HCT116 (cell line): ENCODE data around the gene FMOD. TPM values are rescaled to one million over a fixed set of nuclear protein-coding genes. Genes with fewer than 3 reads are reported as not detected.

Experiments used
- ATAC-seq: fragments of 200-7000 bp; cut with Tn5 transposase; 2 replicates; pipeline ENCODE4 v1.9.1; 2020; ENCODE audit warnings: mild to moderate bottlenecking, moderate library complexity
- BruUV-seq: library from RNA; stranded (reverse); fragments of 400-500 nt; replicated peaks from 2 replicates; lab custom pipeline; 2021; lab: Mats Ljungman, UMichigan
- CTCF ChIA-PET: fragments of 300-600 bp; sonication (Branson Sonifier 250); formaldehyde crosslinking; loops from one replicate; lab custom pipeline; 2021; ENCODE audit warnings: antibody characterized with exemption; lab: Charles Lee
- POLR2A ChIA-PET: fragments of 300-600, 350-600 bp; sonication (Branson Sonifier 250); formaldehyde crosslinking; loops from one replicate; lab custom pipeline; 2021; ENCODE audit warnings: antibody characterized with exemption; lab: Charles Lee
- RAD21 ChIA-PET, 2 experiments: fragments of 300-600 bp; sonication (Branson Sonifier 250); formaldehyde crosslinking; loops; one replicate each; lab custom pipeline; 2023; ENCODE audit warnings: low total read pairs in 2 of 2; ENCODE audit not compliant: uncharacterized antibody in 2 of 2, unreplicated experiment in 2 of 2, low non-redundant PET in 1 of 2; lab: Charles Lee
- DNase-seq: peaks from one replicate; pipeline ENCODE4 v3.0.0-alpha.2; 2010; ENCODE audit warnings: low read depth, low spot score
- H2AFZ ChIP-seq: fragments of 200-600 bp; shearing (Covaris generic), sonication (generic); 2 replicates; pipeline ENCODE4 v1.6.1; 2017; ENCODE audit warnings: low read depth, mixed run types, mixed read lengths, antibody characterized with exemption, low read length; ENCODE audit not compliant: poor library complexity, severe bottlenecking
- H3K27ac ChIP-seq: 2 replicates; pipeline ENCODE4 v1.5.1; 2012; ENCODE audit warnings: low read depth, low read length
- H3K27me3 ChIP-seq: fragments of 200-600 bp; sonication (generic); 2 replicates; pipeline ENCODE4 v1.6.1; 2016; ENCODE audit warnings: mixed run types, low read length, mixed read lengths; ENCODE audit not compliant: insufficient read depth
- H3K36me3 ChIP-seq, 2 experiments: fragments of 200-500 bp in 1 of 2; fragments of 200-600 bp in 1 of 2; sonication (Bioruptor generic) in 1 of 2; sonication (generic) in 1 of 2; 2 replicates each; pipeline versions ENCODE4 v1.5.1 to v1.6.1; 2014 to 2016; ENCODE audit warnings: low read length in 2 of 2, inconsistent platforms in 1 of 2, mixed read lengths in 1 of 2, mixed run types in 1 of 2; ENCODE audit not compliant: insufficient read depth in 2 of 2, control insufficient read depth in 1 of 2
- H3K4me1 ChIP-seq, 2 experiments: fragments of 200-600 bp in 1 of 2; sonication (generic) in 1 of 2; 2 replicates each; pipeline versions ENCODE4 v1.5.1 to v1.6.1; 2012 to 2017; ENCODE audit warnings: low read length in 2 of 2, inconsistent platforms in 1 of 2, mild to moderate bottlenecking in 1 of 2, mixed read lengths in 1 of 2, mixed run types in 1 of 2, moderate library complexity in 1 of 2; ENCODE audit not compliant: insufficient read depth in 2 of 2, control insufficient read depth in 1 of 2
- H3K4me2 ChIP-seq: fragments of 200-600 bp; sonication (generic); 2 replicates; pipeline ENCODE4 v1.6.1; 2017; ENCODE audit warnings: mixed run types, low read length, mixed read lengths
- H3K4me3 ChIP-seq, 2 experiments: fragments of 200-600 bp in 1 of 2; sonication (generic) in 1 of 2; replicated peaks in 1 of 2; 2 replicates each; pipeline ENCODE4 v1.5.1; 2011 to 2016; ENCODE audit warnings: low read length in 2 of 2, control low read depth in 1 of 2, low read depth in 1 of 2, mild to moderate bottlenecking in 1 of 2, mixed read lengths in 1 of 2, mixed run types in 1 of 2
- H3K79me2 ChIP-seq: fragments of 200-600 bp; sonication (generic); 2 replicates; pipeline ENCODE4 v1.6.1; 2017; ENCODE audit warnings: mild to moderate bottlenecking, mixed run types, low read length, moderate library complexity, mixed read lengths; ENCODE audit not compliant: insufficient read depth
- H3K9ac ChIP-seq: fragments of 200-600 bp; sonication (generic); 2 replicates; pipeline ENCODE4 v1.6.1; 2016; ENCODE audit warnings: low read length, mixed read lengths
- H3K9me2 ChIP-seq: fragments of 200-600 bp; sonication (generic), shearing (Covaris generic); 2 replicates; pipeline ENCODE4 v1.6.1; 2017; ENCODE audit warnings: mixed run types, mild to moderate bottlenecking, moderate library complexity; ENCODE audit not compliant: insufficient read depth
- H3K9me3 ChIP-seq, 2 experiments: fragments of 200-500 bp in 1 of 2; fragments of 200-600 bp in 1 of 2; sonication (Bioruptor generic) in 1 of 2; sonication (generic) in 1 of 2; 2 replicates each; pipeline ENCODE4 v1.6.1; 2014 to 2017; ENCODE audit warnings: low read length in 2 of 2, mixed read lengths in 2 of 2, inconsistent platforms in 1 of 2, low read depth in 1 of 2, mild to moderate bottlenecking in 1 of 2, mixed run types in 1 of 2, moderate library complexity in 1 of 2; ENCODE audit not compliant: control insufficient read depth in 1 of 2, insufficient read depth in 1 of 2
- H4K20me1 ChIP-seq: fragments of 200-600 bp; sonication (generic), shearing (Covaris generic); 2 replicates; pipeline ENCODE4 v1.6.1; 2017; ENCODE audit warnings: mixed run types, mild to moderate bottlenecking, moderate library complexity; ENCODE audit not compliant: insufficient read depth
- CBX3 ChIP-seq: IDR thresholded peaks from 2 replicates; pipeline ENCODE4 v1.6.1; 2012; ENCODE audit warnings: low read depth
- ELF1 ChIP-seq: IDR thresholded peaks from 2 replicates; pipeline ENCODE4 v1.6.1; 2012; ENCODE audit warnings: low read depth, borderline replicate concordance
- EZH2phosphoT487 ChIP-seq: fragments of 200-600 bp; IDR thresholded peaks from 2 replicates; pipeline ENCODE4 v1.6.1; 2018; ENCODE audit warnings: antibody characterized with exemption, borderline replicate concordance
- JUND ChIP-seq: IDR thresholded peaks from 2 replicates; pipeline ENCODE4 v1.6.1; 2012
- POLR2A ChIP-seq: IDR thresholded peaks from 2 replicates; pipeline ENCODE4 v1.7.0; 2011; ENCODE audit warnings: borderline replicate concordance; ENCODE audit not compliant: insufficient read depth, insufficient read length; ENCODE audit errors: extremely low read depth
- POLR2AphosphoS5 ChIP-seq: IDR thresholded peaks from 2 replicates; pipeline ENCODE4 v1.6.1; 2011; ENCODE audit warnings: mild to moderate bottlenecking, low read depth, low read length, moderate library complexity
- RAD21 ChIP-seq: IDR thresholded peaks from 2 replicates; pipeline ENCODE4 v1.6.1; 2012; ENCODE audit warnings: low read depth, mild to moderate bottlenecking
- SIN3A ChIP-seq: IDR thresholded peaks from 2 replicates; pipeline ENCODE4 v1.6.1; 2012; ENCODE audit warnings: low read depth
- SP1 ChIP-seq: IDR thresholded peaks from 2 replicates; pipeline ENCODE4 v1.6.1; 2012; ENCODE audit warnings: low read depth
- SRF ChIP-seq: IDR thresholded peaks from 2 replicates; pipeline ENCODE4 v1.6.1; 2012; ENCODE audit warnings: low read depth
- YY1 ChIP-seq: IDR thresholded peaks from 2 replicates; pipeline ENCODE4 v1.6.1; 2011; ENCODE audit warnings: low read length, low read depth, moderate library complexity, mild to moderate bottlenecking; ENCODE audit not compliant: insufficient replicate concordance; ENCODE audit errors: extremely low read depth
- ZFX ChIP-seq: fragments of 450-650 bp; IDR thresholded peaks from 2 replicates; pipeline ENCODE4 v1.6.1; 2017
- ZNF274 ChIP-seq: fragments of 200-500 bp; sonication (Bioruptor generic); IDR thresholded peaks from 2 replicates; pipeline ENCODE4 v1.6.1; 2014; ENCODE audit warnings: mild to moderate bottlenecking, low read depth, low read length, inconsistent platforms
- intact Hi-C: fragments of 100-400 bp; cut with micrococcal nuclease; formaldehyde crosslinking; loops from 2 replicates; pipeline ENCODE4 v1.10.0; 2022
- total RNA-seq: library from RNA; stranded (reverse); gene quantifications from one replicate; pipeline ENCODE4 v1.2.1, GENCODE V29; 2021; ENCODE audit not compliant: unreplicated experiment
- TF ChIP-seq, protein P1 (sequence below): IDR thresholded peaks from 2 replicates; pipeline ENCODE4 v1.6.1; 2012
- TF ChIP-seq, protein P2 (sequence below), 3 experiments: fragments of 200-600 bp in 1 of 3; sonication (generic) in 1 of 3; IDR thresholded peaks in 2 of 3; conservative IDR thresholded peaks in 1 of 3; 2 replicates each; pipeline ENCODE4 v1.5.1; 2012 to 2017; ENCODE audit warnings: low read depth in 2 of 3, low read length in 2 of 3, antibody characterized with exemption in 1 of 3, borderline replicate concordance in 1 of 3, control low read depth in 1 of 3, mild to moderate bottlenecking in 1 of 3, mixed read lengths in 1 of 3, mixed run types in 1 of 3, moderate library complexity in 1 of 3; ENCODE audit not compliant: insufficient read depth in 1 of 3
- TF ChIP-seq, protein P3 (sequence below): IDR thresholded peaks from 2 replicates; pipeline ENCODE4 v1.6.1; 2011; ENCODE audit warnings: mild to moderate bottlenecking, low read length, moderate library complexity; ENCODE audit not compliant: insufficient replicate concordance; ENCODE audit errors: extremely low read depth

Gene FMOD
- total RNA-seq, 1 experiment from 2014 or later = not detected

DNA sequence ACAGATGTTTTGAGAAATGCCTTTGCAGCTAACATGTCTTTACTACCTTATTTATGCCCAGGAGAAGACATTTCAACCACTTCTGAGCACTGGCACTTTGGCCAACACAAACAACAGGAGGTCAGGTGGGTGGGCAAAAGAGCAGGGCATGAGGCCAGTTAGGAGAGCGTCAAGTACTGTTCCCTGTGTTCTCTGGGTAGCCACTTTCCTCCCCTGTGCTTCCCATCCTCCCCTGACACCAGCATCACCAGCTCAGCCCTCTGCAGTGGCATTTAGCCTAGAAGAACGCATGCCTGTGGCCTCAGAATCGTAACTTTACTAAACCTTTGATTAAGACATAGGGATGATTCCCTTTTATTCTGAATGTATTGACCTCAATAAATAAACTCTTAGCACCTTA is 27.3 kb downstream of the FMOD start:
- DNase-seq = no peak
- BruUV-seq = no TSS peak
- ChIA-PET RAD21 (no interaction called here), CTCF (interaction anchor here (1.1 to 2.1 kb wide), 2 partner anchors 51 to 56 kb away, joined by 3 to 7 read pairs; no protein-coding TSS in a partner anchor), POLR2A (no interaction called here)
- Histone ChIP-seq H3K9me2 (no peaks in the 10 kb centered on the region), H2AFZ (no peak overlapping the region), H3K4me3 (no peak overlapping the region), H3K36me3 (no peaks in the 10 kb centered on the region), H3K9ac (no peak overlapping the region), H3K9me3 (no peaks in the 10 kb centered on the region), H3K4me1 (peaks cover 11 to 18% of the 10 kb centered on the region in 2 experiments; a peak in 3 of 4 replicates), H3K27ac (no peak overlapping the region), H3K79me2 (no peaks in the 10 kb centered on the region), H3K27me3 (peaks cover 17% of the 10 kb centered on the region; the same call in 1 of the 2 replicates), H4K20me1 (no peaks in the 10 kb centered on the region), H3K4me2 (no peak overlapping the region)
- ATAC-seq = no peak
- TF ChIP-seq SRF (no peak), CBX3 (no peak)
- intact Hi-C loops = no loop called here

DNA sequence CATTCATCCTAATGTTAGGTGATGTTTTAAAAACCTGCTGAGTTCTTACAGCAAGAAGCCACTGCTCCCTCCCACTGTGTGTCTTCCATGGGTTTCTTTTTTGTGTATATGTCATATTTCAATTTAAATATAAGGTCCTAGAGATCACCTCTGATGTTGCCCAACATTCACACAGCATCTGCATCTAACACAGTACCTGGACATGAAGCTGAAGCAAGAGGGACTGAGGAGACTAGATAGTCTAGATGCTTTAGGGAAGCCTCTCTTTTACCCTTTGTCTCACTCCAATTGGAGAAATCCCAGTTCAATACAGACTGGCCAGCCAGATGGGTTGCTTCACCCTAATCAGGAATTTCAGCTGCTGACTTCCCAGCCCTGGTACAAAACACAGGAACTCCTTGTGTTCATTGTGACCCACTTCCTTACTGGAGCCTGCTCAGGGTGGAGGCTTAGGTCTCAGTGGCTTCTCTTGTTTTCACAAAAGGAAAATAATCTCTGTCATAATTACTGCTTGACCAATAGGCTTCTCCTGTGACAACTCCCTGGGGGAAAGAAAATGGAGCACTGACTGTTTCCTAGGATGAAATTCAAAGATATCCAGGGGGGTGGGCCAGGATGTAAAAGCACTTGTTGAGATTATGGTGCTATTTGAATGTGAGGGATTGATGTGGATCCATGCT is 28.3 kb downstream of the FMOD start:
- POLR2A ChIA-PET = no interaction called here
- no TSS peak for BruUV-seq
- Histone ChIP-seq H3K9me3 (no peaks in the 10 kb centered on the region), H3K4me1 (peaks cover 6 to 11% of the 10 kb centered on the region in 2 experiments; a peak in 3 of 4 replicates), H4K20me1 (no peaks in the 10 kb centered on the region), H3K36me3 (no peaks in the 10 kb centered on the region), H3K9ac (no peak overlapping the region), H3K79me2 (no peaks in the 10 kb centered on the region), H3K27me3 (peaks cover 17% of the 10 kb centered on the region), H2AFZ (no peak overlapping the region), H3K9me2 (no peaks in the 10 kb centered on the region), H3K27ac (no peak overlapping the region), H3K4me3 (no peak overlapping the region), H3K4me2 (no peak overlapping the region)
- CTCF ChIA-PET = interaction anchor here (2.1 kb wide), 1 partner anchor 50 kb away, joined by 7 read pairs; no protein-coding TSS in a partner anchor
- ATAC-seq (no peak), DNase-seq (no peak)
- RAD21 ChIA-PET = no interaction called here
- intact Hi-C loops = no loop called here
- TF ChIP-seq, protein P1, sequence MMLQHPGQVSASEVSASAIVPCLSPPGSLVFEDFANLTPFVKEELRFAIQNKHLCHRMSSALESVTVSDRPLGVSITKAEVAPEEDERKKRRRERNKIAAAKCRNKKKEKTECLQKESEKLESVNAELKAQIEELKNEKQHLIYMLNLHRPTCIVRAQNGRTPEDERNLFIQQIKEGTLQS = no peak
- TF ChIP-seq SIN3A (no peak), ELF1 (no peak), ZNF274 (no peak), SP1 (no peak), POLR2A (no peak), ZFX (no peak), JUND (no peak), POLR2AphosphoS5 (no peak), EZH2phosphoT487 (no peak), RAD21 (no peak), YY1 (no peak)
- TF ChIP-seq, protein P2, sequence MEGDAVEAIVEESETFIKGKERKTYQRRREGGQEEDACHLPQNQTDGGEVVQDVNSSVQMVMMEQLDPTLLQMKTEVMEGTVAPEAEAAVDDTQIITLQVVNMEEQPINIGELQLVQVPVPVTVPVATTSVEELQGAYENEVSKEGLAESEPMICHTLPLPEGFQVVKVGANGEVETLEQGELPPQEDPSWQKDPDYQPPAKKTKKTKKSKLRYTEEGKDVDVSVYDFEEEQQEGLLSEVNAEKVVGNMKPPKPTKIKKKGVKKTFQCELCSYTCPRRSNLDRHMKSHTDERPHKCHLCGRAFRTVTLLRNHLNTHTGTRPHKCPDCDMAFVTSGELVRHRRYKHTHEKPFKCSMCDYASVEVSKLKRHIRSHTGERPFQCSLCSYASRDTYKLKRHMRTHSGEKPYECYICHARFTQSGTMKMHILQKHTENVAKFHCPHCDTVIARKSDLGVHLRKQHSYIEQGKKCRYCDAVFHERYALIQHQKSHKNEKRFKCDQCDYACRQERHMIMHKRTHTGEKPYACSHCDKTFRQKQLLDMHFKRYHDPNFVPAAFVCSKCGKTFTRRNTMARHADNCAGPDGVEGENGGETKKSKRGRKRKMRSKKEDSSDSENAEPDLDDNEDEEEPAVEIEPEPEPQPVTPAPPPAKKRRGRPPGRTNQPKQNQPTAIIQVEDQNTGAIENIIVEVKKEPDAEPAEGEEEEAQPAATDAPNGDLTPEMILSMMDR (IDR thresholded peaks at IDR 0.05 in 2 of 3, conservative IDR thresholded peaks at IDR 0.05 in 1 of 3; ENCODE audit: borderline replicate concordance in 1 of 3, insufficient read depth in 1 of 3, low read depth in 2 of 3, low read length in 2 of 3) = no peak
- TF ChIP-seq, protein P3, sequence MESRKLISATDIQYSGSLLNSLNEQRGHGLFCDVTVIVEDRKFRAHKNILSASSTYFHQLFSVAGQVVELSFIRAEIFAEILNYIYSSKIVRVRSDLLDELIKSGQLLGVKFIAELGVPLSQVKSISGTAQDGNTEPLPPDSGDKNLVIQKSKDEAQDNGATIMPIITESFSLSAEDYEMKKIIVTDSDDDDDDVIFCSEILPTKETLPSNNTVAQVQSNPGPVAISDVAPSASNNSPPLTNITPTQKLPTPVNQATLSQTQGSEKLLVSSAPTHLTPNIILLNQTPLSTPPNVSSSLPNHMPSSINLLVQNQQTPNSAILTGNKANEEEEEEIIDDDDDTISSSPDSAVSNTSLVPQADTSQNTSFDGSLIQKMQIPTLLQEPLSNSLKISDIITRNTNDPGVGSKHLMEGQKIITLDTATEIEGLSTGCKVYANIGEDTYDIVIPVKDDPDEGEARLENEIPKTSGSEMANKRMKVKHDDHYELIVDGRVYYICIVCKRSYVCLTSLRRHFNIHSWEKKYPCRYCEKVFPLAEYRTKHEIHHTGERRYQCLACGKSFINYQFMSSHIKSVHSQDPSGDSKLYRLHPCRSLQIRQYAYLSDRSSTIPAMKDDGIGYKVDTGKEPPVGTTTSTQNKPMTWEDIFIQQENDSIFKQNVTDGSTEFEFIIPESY = no peak
